IMR-90 (cell line): Measurements from ENCODE around the gene PARP1. TPM values are rescaled to one million over a fixed set of nuclear protein-coding genes. Genes with fewer than 3 reads are reported as not detected.

Experiments used
- ATAC-seq: fragments of 200-7000 bp; cut with Tn5 transposase; 2 replicates; pipeline ENCODE4 v1.9.1; 2020; ENCODE audit warnings: low read depth, mild to moderate bottlenecking, moderate library complexity
- BruUV-seq: library from RNA; stranded (reverse); fragments of 400-500 nt; replicated peaks from 2 replicates; lab custom pipeline; 2021; lab: Mats Ljungman, UMichigan
- CTCF ChIA-PET: fragments of 300-600 bp; formaldehyde crosslinking; extraction: SDS; loops from one replicate; lab custom pipeline; 2021; ENCODE audit warnings: antibody characterized with exemption; lab: Yijun Ruan, JAX
- POLR2A ChIA-PET: fragments of 300-600 bp; sonication (Branson Sonifier 250); formaldehyde crosslinking; loops from one replicate; lab custom pipeline; 2022; ENCODE audit warnings: antibody characterized with exemption; ENCODE audit not compliant: unreplicated experiment; lab: Charles Lee
- DNase-seq: peaks from one replicate; pipeline ENCODE4 v3.0.0; 2013
- H2AFZ ChIP-seq: replicated peaks from 2 replicates; pipeline ENCODE3; 2013; ENCODE audit warnings: low read length, mild to moderate bottlenecking; ENCODE audit not compliant: poor library complexity
- H2AK5ac ChIP-seq: 2 replicates; pipeline ENCODE4 v1.6.1; 2013; ENCODE audit warnings: low read depth, low read length, inconsistent platforms
- H2AK9ac ChIP-seq: replicated peaks from 2 replicates; pipeline ENCODE3; 2013; ENCODE audit warnings: mild to moderate bottlenecking, low read depth, low read length, moderate library complexity; ENCODE audit not compliant: poor library complexity
- H2BK120ac ChIP-seq: 2 replicates; pipeline ENCODE4 v1.6.1; 2013; ENCODE audit warnings: low read depth, low read length, inconsistent platforms
- H2BK15ac ChIP-seq: 3 replicates; pipeline ENCODE4 v1.6.1; 2013; ENCODE audit warnings: low read depth, low read length, inconsistent platforms
- H2BK20ac ChIP-seq: 2 replicates; pipeline ENCODE4 v1.6.1; 2013; ENCODE audit warnings: low read depth, mild to moderate bottlenecking, inconsistent platforms, low read length, moderate library complexity
- H2BK5ac ChIP-seq: 2 replicates; pipeline ENCODE4 v1.6.1; 2013; ENCODE audit warnings: mild to moderate bottlenecking, low read depth, low read length, inconsistent platforms; ENCODE audit not compliant: poor library complexity, severe bottlenecking
- H3K14ac ChIP-seq: replicated peaks from 2 replicates; pipeline ENCODE4 v1.6.1; 2013; ENCODE audit warnings: low read depth, low read length, inconsistent platforms
- H3K18ac ChIP-seq: 2 replicates; pipeline ENCODE4 v1.6.1; 2013; ENCODE audit warnings: low read depth, low read length, control low read depth
- H3K23ac ChIP-seq: 2 replicates; pipeline ENCODE4 v1.6.1; 2013; ENCODE audit warnings: low read depth, low read length, inconsistent platforms
- H3K27ac ChIP-seq: 2 replicates; pipeline ENCODE4 v1.5.1; 2013; ENCODE audit warnings: mild to moderate bottlenecking, control low read depth, low read length; ENCODE audit not compliant: insufficient read depth
- H3K27me3 ChIP-seq: 2 replicates; pipeline ENCODE4 v1.6.1; 2013; ENCODE audit warnings: low read length; ENCODE audit not compliant: control insufficient read depth, insufficient read depth
- H3K36me3 ChIP-seq: 2 replicates; pipeline ENCODE4 v1.6.1; 2013; ENCODE audit warnings: low read length, mixed read lengths; ENCODE audit not compliant: control insufficient read depth, insufficient read depth
- H3K4ac ChIP-seq: 2 replicates; pipeline ENCODE4 v1.6.1; 2013; ENCODE audit warnings: low read depth, low read length, inconsistent platforms
- H3K4me1 ChIP-seq: 2 replicates; pipeline ENCODE4 v1.6.1; 2013; ENCODE audit warnings: low read length, mixed read lengths; ENCODE audit not compliant: control insufficient read depth, insufficient read depth
- H3K4me2 ChIP-seq: 2 replicates; pipeline ENCODE4 v1.6.1; 2013; ENCODE audit warnings: low read depth, mild to moderate bottlenecking, control low read depth, low read length, moderate library complexity
- H3K4me3 ChIP-seq: 2 replicates; pipeline ENCODE4 v1.5.1; 2013; ENCODE audit warnings: low read depth, mild to moderate bottlenecking, control low read depth, low read length, moderate library complexity; ENCODE audit not compliant: insufficient read depth
- H3K56ac ChIP-seq: 2 replicates; pipeline ENCODE4 v1.6.1; 2013; ENCODE audit warnings: low read length, inconsistent platforms; ENCODE audit not compliant: insufficient read depth; ENCODE audit errors: extremely low read depth
- H3K79me1 ChIP-seq, 2 experiments: 2 replicates each; pipeline ENCODE4 v1.6.1; 2013; ENCODE audit warnings: low read length in 2 of 2, inconsistent platforms in 1 of 2, low read depth in 1 of 2
- H3K9ac ChIP-seq: 2 replicates; pipeline ENCODE4 v1.6.1; 2013; ENCODE audit warnings: low read depth, low read length, control low read depth
- H3K9me1 ChIP-seq: 2 replicates; pipeline ENCODE4 v1.6.1; 2013; ENCODE audit warnings: low read length, inconsistent platforms; ENCODE audit not compliant: insufficient read depth
- H3K9me3 ChIP-seq: 2 replicates; pipeline ENCODE4 v1.6.1; 2013; ENCODE audit warnings: low read length; ENCODE audit not compliant: control insufficient read depth, insufficient read depth
- H4K20me1 ChIP-seq: 2 replicates; pipeline ENCODE4 v1.6.1; 2013; ENCODE audit warnings: low read length, inconsistent platforms; ENCODE audit not compliant: insufficient read depth
- H4K5ac ChIP-seq: 2 replicates; pipeline ENCODE4 v1.6.1; 2013; ENCODE audit warnings: mild to moderate bottlenecking, low read depth, low read length, control low read depth
- H4K8ac ChIP-seq, 2 experiments: 2 replicates each; pipeline ENCODE4 v1.6.1; 2013; ENCODE audit warnings: low read depth in 2 of 2, low read length in 2 of 2, control low read depth in 1 of 2, inconsistent platforms in 1 of 2
- H4K91ac ChIP-seq: 2 replicates; pipeline ENCODE4 v1.6.1; 2013; ENCODE audit warnings: low read depth, low read length, inconsistent platforms; ENCODE audit not compliant: insufficient read depth
- BHLHE40 ChIP-seq: fragments of 150-350 bp; IDR thresholded peaks from 2 replicates; pipeline ENCODE4 v1.6.1; 2016; ENCODE audit warnings: mild to moderate bottlenecking, low read depth, low read length
- CEBPB ChIP-seq: IDR thresholded peaks from 2 replicates; pipeline ENCODE4 v1.6.1; 2012; ENCODE audit warnings: low read depth, low read length, improper control_type of control experiment
- CHD1 ChIP-seq: IDR thresholded peaks from 2 replicates; pipeline ENCODE4 v1.6.1; 2012; ENCODE audit warnings: low read depth, low read length, improper control_type of control experiment
- MAFK ChIP-seq: IDR thresholded peaks from 2 replicates; pipeline ENCODE4 v1.6.1; 2012; ENCODE audit warnings: low read depth, low read length, improper control_type of control experiment
- MAZ ChIP-seq: IDR thresholded peaks from 2 replicates; pipeline ENCODE4 v1.6.1; 2012; ENCODE audit warnings: low read depth, mild to moderate bottlenecking, low read length, improper control_type of control experiment, moderate library complexity, borderline replicate concordance
- MXI1 ChIP-seq: IDR thresholded peaks from 2 replicates; pipeline ENCODE4 v1.6.1; 2012; ENCODE audit warnings: low read depth, mild to moderate bottlenecking, low read length, moderate library complexity, borderline replicate concordance
- POLR2A ChIP-seq: IDR thresholded peaks from 2 replicates; pipeline ENCODE4 v1.6.1; 2012; ENCODE audit warnings: mild to moderate bottlenecking, low read depth, low read length
- RFX5 ChIP-seq: IDR thresholded peaks from 2 replicates; pipeline ENCODE4 v1.8.0; 2012; ENCODE audit warnings: low read depth, mild to moderate bottlenecking, low read length, moderate library complexity
- SMC3 ChIP-seq: fragments of 150-350 bp; IDR thresholded peaks from 2 replicates; pipeline ENCODE4 v1.6.1; 2016; ENCODE audit warnings: low read depth, mild to moderate bottlenecking, antibody characterized with exemption, low read length, moderate library complexity
- WGBS, 2 experiments: methylation state at CpG; one replicate each; pipeline versions ENCODE4 v1.1.5 to v1.1.7; 2013; ENCODE audit warnings: missing lambda C conversion rate in 2 of 2; ENCODE audit not compliant: insufficient read length in 1 of 2; ENCODE audit errors: extremely low coverage in 2 of 2; 5-methylcytosine and 5-hydroxymethylcytosine counted together
- dilution Hi-C: fragments of 300-500 bp; cut with HindIII; formaldehyde crosslinking; loops from one replicate; pipeline ENCODE4 v1.14.3; 2018; ENCODE audit warnings: low sequenced_read_pairs; ENCODE audit not compliant: unreplicated experiment
- in situ Hi-C: fragments of 300-500 bp; cut with MboI; formaldehyde crosslinking; loops from 3 replicates; pipeline ENCODE4 v1.14.3; 2019; ENCODE audit warnings: low sequenced_read_pairs, inconsistent platforms, mixed read lengths
- intact Hi-C: fragments of 100-400 bp; cut with micrococcal nuclease; formaldehyde crosslinking; loops from 2 replicates; pipeline ENCODE4 v1.10.0; 2022
- polyA plus RNA-seq, 3 experiments: library from polyadenylated mRNA; depleted of rRNA; stranded (reverse); fragments of >200 nt; gene quantifications; 2 replicates each; pipeline ENCODE4 v1.2.3, GENCODE V29; 2012; ENCODE audit warnings: low replicate concordance in 1 of 3
- total RNA-seq: library from RNA; depleted of rRNA; stranded (reverse); fragments of >200 nt; gene quantifications from 2 replicates; pipeline ENCODE4 v1.2.3, GENCODE V29; 2012; rRNA removed
- TF ChIP-seq, protein P1 (sequence below): fragments of 150-350 bp; IDR thresholded peaks from 2 replicates; pipeline ENCODE4 v1.6.1; 2017; ENCODE audit warnings: mild to moderate bottlenecking, antibody characterized with exemption, low read length, low read depth

PARP1 gene
- total and polyA plus RNA-seq, 2 of the 4 experiments (the other 2 are of a cell fraction), result 86.5 to 105 TPM

DNA sequence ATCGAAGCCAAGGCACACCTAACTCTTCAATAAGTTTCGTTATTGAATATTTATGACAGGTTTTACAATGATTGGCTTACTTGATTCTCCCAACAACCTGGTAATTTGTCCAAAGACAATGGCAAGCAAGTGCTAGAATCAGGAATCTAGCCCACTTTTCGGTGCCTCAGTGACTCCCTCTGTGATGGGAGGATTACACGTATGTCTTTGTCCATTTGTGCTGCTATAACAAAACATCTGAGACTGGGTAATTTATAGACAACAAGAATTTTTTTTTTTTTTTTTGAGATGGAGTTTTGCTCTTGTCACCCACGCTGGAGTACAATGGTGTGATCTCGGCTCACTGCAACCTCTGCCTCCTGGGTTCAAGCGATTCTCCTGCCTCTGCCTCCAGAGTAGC is 96.5 kb downstream of the PARP1 start:
- intact Hi-C loops, result no loop called here
- H4K5ac ChIP-seq, result no peak overlapping the region
- H2BK5ac ChIP-seq, result no peak overlapping the region
- dilution Hi-C loops, result no loop called here
- no peak overlapping the region for H3K4me3 ChIP-seq
- H2AFZ ChIP-seq, result no peak overlapping the region
- no peak overlapping the region for H3K4ac ChIP-seq
- no peaks in the 10 kb centered on the region for H3K36me3 ChIP-seq
- TF ChIP-seq MXI1 (no peak), BHLHE40 (no peak), POLR2A (no peak), CHD1 (no peak), MAZ (no peak), MAFK (no peak), SMC3 (no peak), CEBPB (no peak), RFX5 (no peak)
- TF ChIP-seq, protein P1, sequence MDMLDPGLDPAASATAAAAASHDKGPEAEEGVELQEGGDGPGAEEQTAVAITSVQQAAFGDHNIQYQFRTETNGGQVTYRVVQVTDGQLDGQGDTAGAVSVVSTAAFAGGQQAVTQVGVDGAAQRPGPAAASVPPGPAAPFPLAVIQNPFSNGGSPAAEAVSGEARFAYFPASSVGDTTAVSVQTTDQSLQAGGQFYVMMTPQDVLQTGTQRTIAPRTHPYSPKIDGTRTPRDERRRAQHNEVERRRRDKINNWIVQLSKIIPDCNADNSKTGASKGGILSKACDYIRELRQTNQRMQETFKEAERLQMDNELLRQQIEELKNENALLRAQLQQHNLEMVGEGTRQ, result no peak
- no peak overlapping the region for H2AK9ac ChIP-seq
- no peak overlapping the region for H4K91ac ChIP-seq
- H3K79me1 ChIP-seq, result peaks cover 5 to 9% of the 10 kb centered on the region in 2 experiments; a peak in 3 of 4 replicates
- ChIA-PET CTCF (no interaction called here), POLR2A (no interaction called here)
- no peak overlapping the region for H3K9ac ChIP-seq
- H3K27me3 ChIP-seq, result peaks cover 2% of the 10 kb centered on the region; the same call in 1 of the 2 replicates
- H3K14ac ChIP-seq, result no peak overlapping the region
- peaks cover 2% of the 10 kb centered on the region; the same call in 1 of the 2 replicates for H3K9me1 ChIP-seq
- no TSS peak for BruUV-seq
- no peak for DNase-seq
- no peak overlapping the region for H3K18ac ChIP-seq
- no peak overlapping the region for H3K4me2 ChIP-seq
- H4K8ac ChIP-seq, result no peak overlapping the region
- H2BK15ac ChIP-seq, result no peak overlapping the region
- ATAC-seq, result no peak
- in situ Hi-C loops, result no loop called here
- peaks cover 4% of the 10 kb centered on the region for H3K4me1 ChIP-seq
- H3K23ac ChIP-seq, result no peak overlapping the region
- no peak overlapping the region for H2AK5ac ChIP-seq
- H3K56ac ChIP-seq, result no peak overlapping the region
- H3K27ac ChIP-seq, result no peak overlapping the region
- H3K9me3 ChIP-seq, result no peaks in the 10 kb centered on the region
- H4K20me1 ChIP-seq, result no peaks in the 10 kb centered on the region
- H2BK120ac ChIP-seq, result no peak overlapping the region
- WGBS, 2 experiments, result no CpG with 5 or more reads among the region's 7 CpGs
- no peak overlapping the region for H2BK20ac ChIP-seq

Other genes with a start within 250 kb of the PARP1 start
- gene ACBD3, start 221.4 kb downstream of the PARP1 start, total RNA-seq, result 59.7 and 95.3 TPM in 2 replicates
- gene ACBD3, start 221.4 kb downstream of the PARP1 start, polyA plus RNA-seq (2012; rRNA removed), result 27.3 and 30.3 TPM in 2 replicates
- gene MIXL1, start 184.4 kb downstream of the PARP1 start, total RNA-seq, result not detected in 2 replicates
- gene MIXL1, start 184.4 kb downstream of the PARP1 start, polyA plus RNA-seq (2012; rRNA removed), result not detected in 2 replicates
- 3.9 and 5.8 TPM in 2 replicates for gene LIN9, start 98.9 kb downstream of the PARP1 start, total RNA-seq
- 1.5 and 2.3 TPM in 2 replicates for gene LIN9, start 98.9 kb downstream of the PARP1 start, polyA plus RNA-seq (2012; rRNA removed)
- gene STUM, start 140.7 kb upstream of the PARP1 start, total RNA-seq, result not detected in 2 replicates
- not detected in 2 replicates for gene STUM, start 140.7 kb upstream of the PARP1 start, polyA plus RNA-seq (2012; rRNA removed)